ENCODE measurements around the gene PYGB.

PYGB gene

GRCh38 chr20:25216199-25216945 lies 31.5 kb upstream of the PYGB start:
- no peak for DNase-seq (ENCODE audit: low read depth, low spot score)

- DNase-seq (ENCODE audit: low read depth, low spot score) = no peak
These were observed 30.4 kb upstream of the PYGB start for GRCh38 chr20:25217161-25218108.

- DNase-seq (ENCODE audit: low read depth, low spot score) = no peak
These were observed 29.8 kb upstream of the PYGB start for GRCh38 chr20:25218109-25218486.

GRCh38 chr20:25218492-25218891 lies 29.4 kb upstream of the PYGB start:
- DNase-seq (ENCODE audit: low read depth, low spot score) = no peak

GRCh38 chr20:25219365-25219764 lies 28.5 kb upstream of the PYGB start:
- DNase-seq (ENCODE audit: low read depth, low spot score) = no peak

GRCh38 chr20:25220021-25220730 lies 27.7 kb upstream of the PYGB start:
- DNase-seq (ENCODE audit: low read depth, low spot score) = peak; percentile 75

- no peak for DNase-seq (ENCODE audit: low read depth, low spot score)
These were observed 26.9 kb upstream of the PYGB start for GRCh38 chr20:25220810-25221591.

- DNase-seq (ENCODE audit: low read depth, low spot score) = no peak
These were observed 26.1 kb upstream of the PYGB start for GRCh38 chr20:25221592-25222460.

GRCh38 chr20:25222461-25223178 lies 25.3 kb upstream of the PYGB start:
- no peak for DNase-seq (ENCODE audit: low read depth, low spot score)

- peak; percentile 89 for DNase-seq (ENCODE audit: low read depth, low spot score)
These were observed 24.7 kb upstream of the PYGB start for GRCh38 chr20:25223179-25223661.

GRCh38 chr20:25223765-25224720 lies 23.8 kb upstream of the PYGB start:
- no peak for DNase-seq (ENCODE audit: low read depth, low spot score)

GRCh38 chr20:25224941-25225340 lies 22.9 kb upstream of the PYGB start:
- DNase-seq (ENCODE audit: low read depth, low spot score) = no peak

GRCh38 chr20:25225642-25226432 lies 22.0 kb upstream of the PYGB start:
- no peak for DNase-seq (ENCODE audit: low read depth, low spot score)

- no peak for DNase-seq (ENCODE audit: low read depth, low spot score)
These were observed 21.2 kb upstream of the PYGB start for GRCh38 chr20:25226433-25227316.

GRCh38 chr20:25227317-25227831 lies 20.5 kb upstream of the PYGB start:
- no peak for DNase-seq (ENCODE audit: low read depth, low spot score)

- DNase-seq (ENCODE audit: low read depth, low spot score) = no peak
These were observed 18.3 kb upstream of the PYGB start for GRCh38 chr20:25229486-25230165.
